Activated CD4-positive, alpha-beta T cell treated with anti-CD3 and anti-CD28 coated beads, Interleukin-2, amount 10 ng/mL, durations not matched to agents 7 days and 5 days (primary cell): ENCODE measurements around the gene UFM1. TPM values are rescaled to one million over a fixed set of nuclear protein-coding genes. Genes with fewer than 3 reads are reported as not detected.
"Not testable (repeated sequence)": the region's sequence is repeated elsewhere in the genome, so short reads cannot be mapped to it uniquely, and the experiment has no call there.

ENCODE experiments used
- CTCF ChIA-PET: fragments of 350-600 bp; sonication (Branson Sonifier 250); formaldehyde crosslinking; loops from one replicate; lab custom pipeline; 2021; ENCODE audit warnings: antibody characterized with exemption; lab: Charles Lee
- POLR2A ChIA-PET: fragments of 350-600 bp; sonication (Branson Sonifier 250); formaldehyde crosslinking; loops from one replicate; lab custom pipeline; 2021; ENCODE audit warnings: antibody characterized with exemption; lab: Charles Lee
- DNase-seq: peaks from one replicate; pipeline ENCODE4 v3.0.0-alpha.2; 2020
- H3K27ac Mint-ChIP-seq: one replicate; pipeline ENCODE4 v1.8.0; 2021; ENCODE audit warnings: mild to moderate bottlenecking, moderate library complexity, mixed read lengths
- H3K27me3 Mint-ChIP-seq: one replicate; pipeline ENCODE4 v1.8.0; 2021; ENCODE audit warnings: mixed read lengths
- H3K36me3 Mint-ChIP-seq: one replicate; pipeline ENCODE4 v1.8.0; 2021; ENCODE audit warnings: low read depth, mixed read lengths
- H3K4me1 Mint-ChIP-seq: one replicate; pipeline ENCODE4 v1.8.0; 2021; ENCODE audit warnings: mixed read lengths
- H3K4me3 Mint-ChIP-seq: one replicate; pipeline ENCODE4 v1.8.0; 2021; ENCODE audit warnings: mild to moderate bottlenecking, moderate library complexity, mixed read lengths
- H3K9me3 Mint-ChIP-seq: one replicate; pipeline ENCODE4 v1.8.0; 2021; ENCODE audit warnings: mixed read lengths
- total RNA-seq, 2 experiments: library from RNA; stranded (reverse); gene quantifications; one replicate each; pipeline ENCODE4 v1.2.3, GENCODE V29; 2021

Gene UFM1
- total RNA-seq, 2 experiments from 2014 or later: 34.2 to 36.8 TPM

DNA sequence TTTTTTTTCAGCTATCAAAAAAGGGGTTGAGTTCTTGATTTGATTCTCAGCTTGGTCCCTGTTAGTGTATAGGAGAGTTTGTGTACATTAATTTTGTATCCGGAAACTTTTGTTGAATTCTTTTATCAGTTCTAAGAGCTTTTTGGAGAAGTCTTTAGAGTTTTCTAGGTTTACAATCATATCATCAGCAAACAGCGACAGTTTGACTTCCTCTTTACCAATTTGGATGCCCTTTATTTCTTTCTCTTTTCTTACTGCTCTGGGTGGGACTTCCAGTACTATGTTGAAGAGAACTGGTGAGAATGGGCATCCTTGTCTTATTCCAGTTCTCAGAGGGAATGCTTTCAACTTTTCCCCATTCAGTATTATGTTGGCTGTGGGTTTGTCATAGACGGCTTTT, 20.4 kb downstream of the UFM1 start:
- POLR2A ChIA-PET, H3K27ac Mint-ChIP-seq, H3K4me3 Mint-ChIP-seq, H3K4me1 Mint-ChIP-seq, H3K9me3 Mint-ChIP-seq, CTCF ChIA-PET, H3K36me3 Mint-ChIP-seq, DNase-seq: not testable (repeated sequence)
- H3K27me3 Mint-ChIP-seq: peaks cover 11% of the 10 kb centered on the region

DNA sequence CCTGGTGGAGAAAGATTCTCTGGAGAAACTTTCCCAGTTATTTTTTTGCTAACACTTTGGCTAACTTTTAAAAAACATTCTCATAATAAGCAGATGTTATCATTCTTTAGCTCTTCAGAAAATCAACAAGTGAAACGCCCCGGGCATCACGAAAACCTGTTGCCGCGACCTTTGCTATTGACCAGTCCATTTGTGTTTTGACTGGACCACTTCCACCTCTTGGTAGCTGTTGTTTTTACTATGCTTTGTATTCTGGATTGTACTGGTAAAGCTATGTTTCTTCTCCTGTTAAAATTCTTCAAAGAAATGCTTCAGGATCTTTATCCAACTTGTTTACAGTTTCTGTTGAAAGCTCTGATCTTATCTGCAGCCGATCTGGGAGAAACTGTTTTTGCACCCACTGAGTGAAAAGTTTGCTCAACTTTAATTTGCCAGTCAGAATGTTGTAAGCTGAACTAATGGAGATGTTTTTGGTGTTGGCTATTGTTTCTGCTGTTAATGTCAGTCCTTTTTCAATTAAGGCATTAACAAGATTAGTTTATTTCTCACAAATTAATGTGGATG, 23.3 kb downstream of the UFM1 start:
- Mint-ChIP-seq H3K36me3 (no peaks in the 10 kb centered on the region), H3K4me1 (no peaks in the 10 kb centered on the region), H3K27me3 (peaks cover 18% of the 10 kb centered on the region), H3K9me3 (peaks cover 2% of the 10 kb centered on the region), H3K27ac (no peak overlapping the region), H3K4me3 (no peak overlapping the region)
- CTCF ChIA-PET: no interaction called here
- no peak for DNase-seq
- POLR2A ChIA-PET: no interaction called here

DNA sequence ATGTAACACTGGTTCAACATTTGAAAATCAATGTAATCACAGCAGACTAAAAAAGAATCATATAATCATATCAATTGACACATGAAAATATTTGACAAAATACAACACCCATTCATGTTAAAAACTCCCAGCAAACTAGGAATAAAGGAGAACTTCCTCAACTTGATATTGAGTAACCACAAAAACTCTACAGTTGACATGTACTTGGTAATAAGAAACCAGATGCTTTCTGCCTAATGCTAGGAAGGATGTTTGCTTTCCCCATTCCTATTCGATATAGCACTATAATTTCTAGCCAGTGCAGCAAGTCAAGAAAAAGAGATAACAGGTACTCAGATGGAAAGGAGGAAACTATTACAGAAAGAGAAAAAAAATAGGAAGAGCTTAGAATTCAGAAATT, 26.9 kb downstream of the UFM1 start:
- Mint-ChIP-seq H3K36me3 (no peaks in the 10 kb centered on the region), H3K4me1 (no peaks in the 10 kb centered on the region), H3K9me3 (no peaks in the 10 kb centered on the region), H3K27ac (no peak overlapping the region), H3K27me3 (peaks cover 15% of the 10 kb centered on the region), H3K4me3 (no peak overlapping the region)
- ChIA-PET POLR2A (no interaction called here), CTCF (no interaction called here)
- DNase-seq: no peak

DNA sequence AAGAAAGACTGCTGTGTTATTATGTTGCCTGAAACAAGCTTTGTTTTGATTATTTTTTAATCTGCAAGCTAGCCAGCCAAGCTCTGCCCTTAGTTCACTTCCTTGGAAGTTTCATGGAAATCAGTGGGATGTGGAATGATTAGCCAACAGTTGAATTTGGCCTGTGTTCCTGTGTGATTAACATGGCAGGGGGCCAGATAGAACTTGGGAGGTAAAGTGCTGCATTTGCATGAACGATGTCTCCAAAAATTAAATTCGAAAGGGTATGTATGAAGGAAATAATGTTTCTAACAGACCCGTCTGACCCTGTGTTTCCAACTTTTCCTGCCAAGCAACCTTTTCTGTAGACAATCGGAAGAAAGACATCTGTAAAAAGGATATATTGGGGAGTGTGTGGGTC, 32.2 kb downstream of the UFM1 start:
- DNase-seq: no peak
- H3K27ac Mint-ChIP-seq: no peak overlapping the region
- peaks cover 3% of the 10 kb centered on the region for H3K27me3 Mint-ChIP-seq
- ChIA-PET CTCF (no interaction called here), POLR2A (no interaction called here)
- no peaks in the 10 kb centered on the region for H3K36me3 Mint-ChIP-seq
- H3K4me1 Mint-ChIP-seq: no peaks in the 10 kb centered on the region
- no peaks in the 10 kb centered on the region for H3K9me3 Mint-ChIP-seq
- no peak overlapping the region for H3K4me3 Mint-ChIP-seq

DNA sequence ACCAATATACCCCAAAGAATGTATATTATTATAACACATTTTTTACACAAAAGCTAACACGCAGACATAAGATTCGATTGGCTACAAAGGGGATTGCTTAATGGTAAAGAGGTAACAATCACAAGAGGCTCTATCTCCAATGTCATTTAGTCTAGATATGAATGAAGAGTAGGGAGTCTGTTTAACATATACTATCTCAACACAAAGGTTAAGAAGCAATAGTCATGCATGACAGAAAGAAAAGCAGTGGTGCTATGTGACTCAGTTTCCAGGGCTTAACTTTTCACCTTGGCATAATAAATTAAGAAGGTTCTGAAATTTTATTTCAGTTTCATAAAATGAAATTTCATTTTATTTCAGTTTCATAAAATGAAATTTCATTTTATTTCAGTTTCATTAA, 33.3 kb downstream of the UFM1 start:
- Mint-ChIP-seq H3K4me1 (no peaks in the 10 kb centered on the region), H3K36me3 (no peaks in the 10 kb centered on the region), H3K27ac (no peak overlapping the region), H3K4me3 (no peak overlapping the region), H3K27me3 (peaks cover 3% of the 10 kb centered on the region), H3K9me3 (no peaks in the 10 kb centered on the region)
- CTCF ChIA-PET: no interaction called here
- POLR2A ChIA-PET: interaction anchor here (0.5 kb wide), 1 partner anchor 29 kb away, joined by 8 read pairs; no protein-coding TSS in a partner anchor
- DNase-seq: no peak

DNA sequence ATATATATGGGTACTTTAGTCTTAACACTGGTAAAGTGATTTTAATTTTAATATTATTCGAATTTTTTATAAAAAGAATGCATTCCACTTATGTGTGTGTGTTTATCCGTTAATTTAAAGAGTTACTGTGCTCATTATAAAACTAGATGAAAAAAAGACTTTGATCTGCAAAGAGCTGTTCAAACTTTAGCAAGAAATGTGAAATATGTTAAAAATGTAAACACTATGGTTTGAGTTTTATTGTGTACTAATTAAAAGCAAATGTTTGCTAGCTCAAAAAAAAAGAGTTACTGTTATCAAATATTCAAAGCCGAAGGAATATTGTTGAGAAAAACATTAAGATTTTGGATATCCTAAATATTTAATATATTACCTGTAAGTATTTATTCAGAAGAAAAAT, 34.5 kb downstream of the UFM1 start:
- no peaks in the 10 kb centered on the region for H3K9me3 Mint-ChIP-seq
- CTCF ChIA-PET: no interaction called here

DNA sequence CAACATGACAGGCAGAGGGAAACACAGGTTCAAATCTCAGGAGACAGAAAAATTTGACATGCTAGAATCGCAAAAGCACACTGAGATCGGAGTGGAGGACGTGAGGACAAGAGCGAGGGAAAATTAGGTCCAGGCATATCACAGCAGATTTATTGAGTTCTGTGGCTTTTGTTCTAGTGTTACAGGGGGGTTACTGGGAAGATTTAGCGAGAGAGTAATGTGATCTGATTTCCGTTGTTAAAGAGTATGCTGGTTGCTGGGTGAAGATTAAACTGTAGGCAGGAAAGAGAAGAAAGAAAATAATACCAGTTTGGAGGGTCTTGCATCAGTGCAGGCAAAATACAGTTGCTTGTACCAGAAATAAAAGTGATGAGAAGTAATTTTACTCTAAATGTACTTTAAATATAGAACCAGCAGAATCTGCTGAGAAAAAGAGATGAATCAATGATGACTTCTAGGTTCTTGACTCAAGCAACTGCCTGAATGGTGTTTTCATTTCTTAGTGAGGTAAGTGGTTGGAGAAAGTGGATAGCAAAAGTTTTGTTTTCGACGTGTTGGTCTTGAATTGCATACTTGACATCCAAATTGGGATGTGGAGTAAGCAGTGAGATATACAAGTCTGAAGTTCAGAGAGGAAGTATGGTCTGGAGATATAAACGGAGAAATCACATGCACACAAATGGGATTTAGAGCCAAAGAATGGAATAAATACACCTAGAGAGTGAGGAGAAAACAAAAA, 35.7 kb downstream of the UFM1 start:
- no peaks in the 10 kb centered on the region for H3K9me3 Mint-ChIP-seq
- H3K27me3 Mint-ChIP-seq: peaks cover 2% of the 10 kb centered on the region
- CTCF ChIA-PET: no interaction called here
- no peak overlapping the region for H3K27ac Mint-ChIP-seq
- no peaks in the 10 kb centered on the region for H3K36me3 Mint-ChIP-seq
- POLR2A ChIA-PET: no interaction called here
- H3K4me3 Mint-ChIP-seq: no peak overlapping the region
- H3K4me1 Mint-ChIP-seq: no peaks in the 10 kb centered on the region
- no peak for DNase-seq

More for the DNA sequence above, 34.5 kb downstream of the UFM1 start:
- Mint-ChIP-seq H3K4me3 (no peak overlapping the region), H3K4me1 (no peaks in the 10 kb centered on the region), H3K27ac (no peak overlapping the region), H3K36me3 (no peaks in the 10 kb centered on the region), H3K27me3 (peaks cover 2% of the 10 kb centered on the region)
- no peak for DNase-seq
- POLR2A ChIA-PET: interaction anchor here (0.7 kb wide), 1 partner anchor 61 kb away, joined by 3 read pairs; no protein-coding TSS in a partner anchor

DNA sequence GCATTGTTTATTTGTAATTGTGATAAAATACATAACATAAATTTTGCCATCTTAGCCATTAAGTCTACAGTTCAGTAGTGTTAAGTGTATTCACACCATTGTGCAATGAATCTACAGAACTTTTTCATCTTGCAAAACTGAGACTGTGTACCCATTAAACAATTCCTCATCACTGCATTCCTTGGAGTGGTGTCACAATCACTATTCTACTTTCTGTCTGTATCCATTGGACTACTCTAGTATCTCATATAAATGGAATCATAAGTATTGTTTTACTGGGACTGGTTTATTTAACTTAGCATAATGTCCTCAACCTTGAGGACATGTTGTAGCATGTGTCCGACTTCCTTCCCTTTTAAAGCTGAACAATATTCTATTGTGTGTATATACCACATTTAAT, 36.8 kb downstream of the UFM1 start:
- peaks cover 2% of the 10 kb centered on the region for H3K27me3 Mint-ChIP-seq
- no peak overlapping the region for H3K27ac Mint-ChIP-seq
- no peaks in the 10 kb centered on the region for H3K36me3 Mint-ChIP-seq
- no peak overlapping the region for H3K4me3 Mint-ChIP-seq
- ChIA-PET CTCF (no interaction called here), POLR2A (no interaction called here)
- H3K9me3 Mint-ChIP-seq: no peaks in the 10 kb centered on the region
- DNase-seq: no peak
- H3K4me1 Mint-ChIP-seq: no peaks in the 10 kb centered on the region

DNA sequence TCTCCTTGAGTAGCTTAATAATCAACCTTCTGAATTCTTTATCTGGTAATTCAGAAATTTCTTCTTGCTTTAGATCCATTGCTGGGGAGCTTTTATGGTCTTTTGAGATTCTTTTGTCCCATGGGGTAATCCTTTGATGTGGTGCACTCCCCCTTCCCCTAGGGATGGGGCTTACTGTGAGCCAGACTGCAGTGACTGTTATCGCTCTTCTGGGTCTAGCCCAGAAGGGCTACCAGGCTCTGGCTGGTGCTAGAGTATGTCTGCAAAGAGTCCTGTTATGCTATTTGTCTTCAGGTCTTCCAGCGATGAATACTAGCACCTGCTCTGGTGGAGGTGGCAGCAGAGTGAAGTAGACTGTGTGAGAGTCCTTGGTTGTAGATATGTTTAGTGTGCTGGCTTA, 41.7 kb downstream of the UFM1 start:
- POLR2A ChIA-PET: no interaction called here

DNA sequence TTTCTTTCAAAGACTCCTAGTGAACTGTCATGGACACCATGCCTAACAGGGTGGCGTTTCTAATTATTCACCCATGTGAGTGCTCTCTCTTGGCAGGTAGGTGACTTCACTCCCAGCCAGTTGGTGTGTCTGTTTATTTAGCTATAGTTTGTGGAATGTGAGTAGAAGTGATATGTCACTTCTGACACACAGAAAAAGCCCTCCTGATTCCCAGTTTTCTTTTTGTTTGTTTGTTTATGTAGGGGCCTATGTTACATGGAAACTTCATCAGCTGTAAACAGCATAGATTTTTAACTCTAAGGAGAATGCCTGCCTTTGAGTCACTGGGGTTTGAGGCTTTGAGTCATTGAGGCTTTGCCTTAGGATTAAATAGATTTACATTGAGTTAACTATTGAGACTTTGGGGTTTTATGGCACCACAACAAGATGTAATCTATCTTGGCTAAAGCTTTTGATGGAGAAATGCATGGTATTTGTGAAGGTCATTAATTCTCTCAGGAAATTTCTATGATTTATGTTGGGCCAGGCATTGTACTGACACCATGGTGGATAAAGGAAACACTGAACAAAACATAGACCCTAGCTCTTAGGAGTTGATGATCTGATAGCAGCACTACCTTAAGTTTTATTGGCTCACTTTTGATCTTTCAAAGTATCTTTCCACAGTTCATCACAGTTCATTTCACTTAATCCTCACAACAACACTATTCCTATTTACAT, 45.3 kb downstream of the UFM1 start:
- DNase-seq: no peak
- ChIA-PET POLR2A (no interaction called here), CTCF (no interaction called here)
- no peak overlapping the region for H3K27ac Mint-ChIP-seq
- no peaks in the 10 kb centered on the region for H3K27me3 Mint-ChIP-seq
- peaks cover 4% of the 10 kb centered on the region for H3K4me1 Mint-ChIP-seq
- H3K9me3 Mint-ChIP-seq: no peaks in the 10 kb centered on the region
- H3K4me3 Mint-ChIP-seq: no peak overlapping the region
- no peaks in the 10 kb centered on the region for H3K36me3 Mint-ChIP-seq

More for the DNA sequence above, 41.7 kb downstream of the UFM1 start:
- Mint-ChIP-seq H3K9me3 (no peaks in the 10 kb centered on the region), H3K4me1 (no peaks in the 10 kb centered on the region), H3K27ac (no peak overlapping the region), H3K27me3 (no peaks in the 10 kb centered on the region), H3K36me3 (no peaks in the 10 kb centered on the region), H3K4me3 (no peak overlapping the region)
- CTCF ChIA-PET: no interaction called here
- DNase-seq: no peak

DNA sequence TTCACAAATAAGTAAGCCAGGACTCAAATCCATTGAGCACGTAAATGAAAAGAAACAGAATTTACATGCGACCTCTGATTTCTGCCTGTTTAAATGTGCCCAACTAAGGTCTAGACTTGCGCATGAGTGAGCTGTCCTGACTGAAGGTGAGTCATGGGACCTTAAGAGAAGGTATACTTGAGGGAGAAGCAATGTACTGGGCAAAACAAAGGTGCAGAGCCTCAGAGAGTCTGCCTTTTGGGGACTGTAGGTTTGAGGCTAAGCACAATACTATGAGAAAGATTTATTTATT, 45.8 kb downstream of the UFM1 start:
- no peaks in the 10 kb centered on the region for H3K9me3 Mint-ChIP-seq
- no peak overlapping the region for H3K4me3 Mint-ChIP-seq
- POLR2A ChIA-PET: no interaction called here
- peaks cover 4% of the 10 kb centered on the region for H3K4me1 Mint-ChIP-seq
- no peak overlapping the region for H3K27ac Mint-ChIP-seq
- H3K36me3 Mint-ChIP-seq: no peaks in the 10 kb centered on the region
- no peaks in the 10 kb centered on the region for H3K27me3 Mint-ChIP-seq
- no peak for DNase-seq
- CTCF ChIA-PET: no interaction called here

DNA sequence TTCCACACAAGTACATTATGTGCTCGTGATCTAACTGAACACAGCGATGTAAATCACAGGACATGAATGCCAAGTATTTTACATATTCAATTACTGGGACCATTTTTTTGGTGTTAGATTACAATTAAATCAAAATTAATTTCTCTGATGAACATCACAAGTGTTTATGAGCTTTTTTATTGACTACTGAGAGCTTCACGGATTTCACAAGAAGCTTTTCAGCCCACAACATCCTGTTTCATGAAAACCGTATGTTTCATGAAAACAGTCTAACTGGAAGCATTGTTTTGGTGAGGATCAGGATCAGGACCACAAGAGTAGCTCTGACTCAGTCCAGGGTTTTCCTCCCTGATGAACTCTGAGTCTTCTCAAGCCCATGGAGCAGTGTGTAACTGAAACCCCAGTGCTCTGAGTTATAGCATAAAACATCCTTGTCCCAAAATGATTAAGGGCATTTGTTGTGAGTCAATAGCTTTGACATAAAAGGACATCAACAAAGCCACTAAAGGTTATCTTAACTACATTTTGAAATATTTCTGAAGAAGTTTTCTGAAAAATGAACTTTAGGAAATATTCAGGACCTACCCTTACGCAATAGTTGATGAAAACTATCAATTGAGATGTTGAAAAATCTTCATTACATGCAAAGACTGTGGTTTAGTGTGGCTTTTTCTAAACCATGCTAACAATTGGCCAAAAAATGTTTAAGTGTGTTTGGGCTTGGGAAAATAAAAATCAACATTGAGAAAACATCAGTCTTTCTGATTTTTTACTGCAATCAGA, 49.3 kb downstream of the UFM1 start:
- no peak overlapping the region for H3K4me3 Mint-ChIP-seq
- CTCF ChIA-PET: no interaction called here
- H3K27ac Mint-ChIP-seq: no peak overlapping the region
- H3K9me3 Mint-ChIP-seq: no peaks in the 10 kb centered on the region
- no peak for DNase-seq
- POLR2A ChIA-PET: no interaction called here
- H3K4me1 Mint-ChIP-seq: peaks cover 4% of the 10 kb centered on the region
- H3K27me3 Mint-ChIP-seq: no peaks in the 10 kb centered on the region
- no peaks in the 10 kb centered on the region for H3K36me3 Mint-ChIP-seq

DNA sequence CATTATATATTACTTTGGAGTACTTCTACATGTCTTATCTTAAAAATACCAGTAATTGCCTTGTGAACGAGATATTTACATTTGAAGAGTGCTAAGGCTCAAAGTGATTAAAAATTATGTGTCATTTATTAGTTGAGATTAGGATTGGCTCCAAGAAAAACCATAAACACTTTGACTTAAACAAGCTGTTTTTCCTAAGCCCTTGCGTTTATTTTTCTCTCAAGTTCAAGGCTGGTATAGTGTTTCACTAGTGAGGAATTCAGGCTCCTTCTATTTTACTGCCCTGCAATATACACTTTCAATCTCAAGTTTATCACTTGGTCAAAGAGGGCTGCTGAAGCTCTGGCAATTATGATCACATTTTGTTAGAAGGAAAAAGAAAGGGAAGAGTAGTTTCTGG, 49.9 kb downstream of the UFM1 start:
- ChIA-PET POLR2A (no interaction called here), CTCF (no interaction called here)
- Mint-ChIP-seq H3K27me3 (no peaks in the 10 kb centered on the region), H3K27ac (no peak overlapping the region), H3K4me3 (no peak overlapping the region), H3K9me3 (no peaks in the 10 kb centered on the region), H3K36me3 (no peaks in the 10 kb centered on the region), H3K4me1 (peaks cover 4% of the 10 kb centered on the region)
- no peak for DNase-seq
